Activated naive CD8-positive, alpha-beta T cell treated with anti-CD3 and anti-CD28 coated beads for 36 hours (primary cell): Measurements from ENCODE around the gene DIPK1B. TPM values are rescaled to one million over a fixed set of nuclear protein-coding genes. Genes with fewer than 3 reads are reported as not detected.
"Not testable (repeated sequence)": the region's sequence is repeated elsewhere in the genome, so short reads cannot be mapped to it uniquely, and the experiment has no call there.

Source experiments
- DNase-seq: peaks from one replicate; pipeline ENCODE4 v3.0.0; 2021
- H3K27ac Mint-ChIP-seq: one replicate; pipeline ENCODE4 v1.8.0; 2022; ENCODE audit warnings: mild to moderate bottlenecking, moderate library complexity, mixed read lengths
- H3K27me3 Mint-ChIP-seq: one replicate; pipeline ENCODE4 v1.8.0; 2022; ENCODE audit warnings: mild to moderate bottlenecking, mixed read lengths
- H3K36me3 Mint-ChIP-seq: one replicate; pipeline ENCODE4 v1.8.0; 2021; ENCODE audit warnings: mild to moderate bottlenecking, mixed read lengths
- H3K4me1 Mint-ChIP-seq: one replicate; pipeline ENCODE4 v1.8.0; 2021; ENCODE audit warnings: mixed read lengths
- H3K4me3 Mint-ChIP-seq: one replicate; pipeline ENCODE4 v1.8.0; 2022; ENCODE audit warnings: mild to moderate bottlenecking, moderate library complexity, mixed read lengths
- H3K9me3 Mint-ChIP-seq: one replicate; pipeline ENCODE4 v1.8.0; 2022; ENCODE audit warnings: mixed read lengths
- total RNA-seq, 2 experiments: library from RNA; stranded (reverse); gene quantifications; one replicate each; pipeline ENCODE4 v1.2.3, GENCODE V29; 2021

The DIPK1B gene
- total RNA-seq, 2 experiments from 2014 or later = 0.10 TPM; not detected in 1

GRCh38 chr9:136760834-136761544 is 48.6 kb downstream of the DIPK1B start:
- DNase-seq = peak; percentile 30
- H3K27ac Mint-ChIP-seq, H3K36me3 Mint-ChIP-seq, H3K4me3 Mint-ChIP-seq, H3K9me3 Mint-ChIP-seq, H3K4me1 Mint-ChIP-seq: not testable (repeated sequence)
- peaks cover 24% of the 10 kb centered on the region for H3K27me3 Mint-ChIP-seq

- Mint-ChIP-seq H3K4me3 (no peak overlapping the region), H3K9me3 (no peaks in the 10 kb centered on the region), H3K4me1 (peaks cover 8% of the 10 kb centered on the region), H3K36me3 (no peaks in the 10 kb centered on the region), H3K27ac (no peak overlapping the region), H3K27me3 (peaks cover 21% of the 10 kb centered on the region)
- DNase-seq = no peak
Observed at GRCh38 chr9:136761545-136761981, 49.2 kb downstream of the DIPK1B start.

GRCh38 chr9:136762221-136762691 is 49.9 kb downstream of the DIPK1B start:
- Mint-ChIP-seq H3K4me3 (no peak overlapping the region), H3K27me3 (peaks cover 27% of the 10 kb centered on the region), H3K9me3 (no peaks in the 10 kb centered on the region), H3K4me1 (peaks cover 14% of the 10 kb centered on the region), H3K36me3 (no peaks in the 10 kb centered on the region), H3K27ac (no peak overlapping the region)
- no peak for DNase-seq

GRCh38 chr9:136762915-136763648 is 50.7 kb downstream of the DIPK1B start:
- H3K4me1 Mint-ChIP-seq = peaks cover 14% of the 10 kb centered on the region
- no peaks in the 10 kb centered on the region for H3K36me3 Mint-ChIP-seq
- H3K9me3 Mint-ChIP-seq = no peaks in the 10 kb centered on the region
- no peak overlapping the region for H3K27ac Mint-ChIP-seq
- H3K27me3 Mint-ChIP-seq = peaks cover 34% of the 10 kb centered on the region
- H3K4me3 Mint-ChIP-seq = no peak overlapping the region
- peak; percentile 44 for DNase-seq

GRCh38 chr9:136763649-136764035 is 51.3 kb downstream of the DIPK1B start:
- Mint-ChIP-seq H3K9me3 (no peaks in the 10 kb centered on the region), H3K27ac (no peak overlapping the region), H3K27me3 (peaks cover 38% of the 10 kb centered on the region), H3K36me3 (no peaks in the 10 kb centered on the region), H3K4me3 (no peak overlapping the region), H3K4me1 (peaks cover 14% of the 10 kb centered on the region)
- no peak for DNase-seq

GRCh38 chr9:136764301-136764891 is 52.0 kb downstream of the DIPK1B start, which contains the start of gene LCN15:
Gene LCN15, minus strand, starts transcription at chr9:136764518. Its CDS starts 30 bp downstream, at chr9:136764488.
- peaks cover 41% of the 10 kb centered on the region for H3K27me3 Mint-ChIP-seq
- H3K27ac Mint-ChIP-seq = no peak within 1 kb of the TSS
- no peaks in the 10 kb centered on the region for H3K9me3 Mint-ChIP-seq
- H3K36me3 Mint-ChIP-seq = no peaks in the 10 kb centered on the region
- no peak within 1 kb of the TSS for H3K4me3 Mint-ChIP-seq
- no peak for DNase-seq
- H3K4me1 Mint-ChIP-seq = peaks cover 14% of the 10 kb centered on the region

- peaks cover 18% of the 10 kb centered on the region for H3K4me1 Mint-ChIP-seq
- no peaks in the 10 kb centered on the region for H3K9me3 Mint-ChIP-seq
- no peak overlapping the region for H3K27ac Mint-ChIP-seq
- peaks cover 41% of the 10 kb centered on the region for H3K27me3 Mint-ChIP-seq
- no peak for DNase-seq
- no peak overlapping the region for H3K4me3 Mint-ChIP-seq
- H3K36me3 Mint-ChIP-seq = no peaks in the 10 kb centered on the region
Observed at GRCh38 chr9:136765041-136765440, 52.7 kb downstream of the DIPK1B start.

- not testable (repeated sequence) for H3K4me3 Mint-ChIP-seq
- peaks cover 17% of the 10 kb centered on the region for H3K4me1 Mint-ChIP-seq
Observed at GRCh38 chr9:136765745-136766409, 53.5 kb downstream of the DIPK1B start.

GRCh38 chr9:136766410-136767120 is 54.2 kb downstream of the DIPK1B start:
- Mint-ChIP-seq H3K4me1 (peaks cover 16% of the 10 kb centered on the region), H3K4me3 (peak overlapping the region; percentile 47), H3K27ac (peak overlapping the region; percentile 73), H3K27me3 (peaks cover 47% of the 10 kb centered on the region)
- peak; percentile 65 for DNase-seq
- not testable (repeated sequence) for H3K9me3 Mint-ChIP-seq, H3K36me3 Mint-ChIP-seq

More at GRCh38 chr9:136765745-136766409, 53.5 kb downstream of the DIPK1B start:
- H3K36me3 Mint-ChIP-seq, H3K9me3 Mint-ChIP-seq, DNase-seq: not testable (repeated sequence)
- Mint-ChIP-seq H3K27ac (peak overlapping the region; percentile 38), H3K27me3 (peaks cover 44% of the 10 kb centered on the region)

GRCh38 chr9:136769710-136770191 is 57.4 kb downstream of the DIPK1B start:
- no peak overlapping the region for H3K27ac Mint-ChIP-seq
- H3K9me3 Mint-ChIP-seq = peaks cover 8% of the 10 kb centered on the region
- H3K36me3 Mint-ChIP-seq = no peaks in the 10 kb centered on the region

GRCh38 chr9:136771907-136772415 is 59.6 kb downstream of the DIPK1B start:
- Mint-ChIP-seq H3K27ac (no peak overlapping the region), H3K9me3 (peaks cover 8% of the 10 kb centered on the region), H3K4me3 (no peak overlapping the region), H3K36me3 (no peaks in the 10 kb centered on the region), H3K4me1 (peaks cover 8% of the 10 kb centered on the region), H3K27me3 (peaks cover 34% of the 10 kb centered on the region)
- DNase-seq = no peak

More at GRCh38 chr9:136769710-136770191, 57.4 kb downstream of the DIPK1B start:
- H3K4me1 Mint-ChIP-seq = peaks cover 18% of the 10 kb centered on the region
- peaks cover 43% of the 10 kb centered on the region for H3K27me3 Mint-ChIP-seq
- no peak overlapping the region for H3K4me3 Mint-ChIP-seq
- peak; percentile 61 for DNase-seq

- peaks cover 5% of the 10 kb centered on the region for H3K4me1 Mint-ChIP-seq
- H3K4me3 Mint-ChIP-seq = no peak overlapping the region
- H3K27me3 Mint-ChIP-seq = peaks cover 27% of the 10 kb centered on the region
- peak; percentile 37 for DNase-seq
- no peak overlapping the region for H3K27ac Mint-ChIP-seq
- H3K36me3 Mint-ChIP-seq = no peaks in the 10 kb centered on the region
- H3K9me3 Mint-ChIP-seq = peaks cover 8% of the 10 kb centered on the region
Observed at GRCh38 chr9:136773386-136774044, 61.1 kb downstream of the DIPK1B start.
